HL-60 (cell line): Measurements from ENCODE around the gene TBX10.

Experiments
- CTCF ChIP-seq: IDR thresholded peaks from one replicate; pipeline ENCODE4 v1.5.1; 2011; ENCODE audit warnings: low read length, control low read depth, inconsistent platforms; ENCODE audit not compliant: insufficient read depth
- GABPA ChIP-seq: IDR thresholded peaks from 2 replicates; pipeline ENCODE4 v1.6.1; 2012; ENCODE audit warnings: low read depth
- POLR2AphosphoS5 ChIP-seq: IDR thresholded peaks from 2 replicates; pipeline ENCODE4 v1.6.1; 2012; ENCODE audit warnings: low read depth
- SPI1 ChIP-seq: IDR thresholded peaks from 2 replicates; pipeline ENCODE4 v1.6.1; 2012; ENCODE audit warnings: low read depth, mild to moderate bottlenecking, borderline replicate concordance
- TF ChIP-seq, protein P1 (sequence below): IDR thresholded peaks from 2 replicates; pipeline ENCODE4 v1.6.1; 2012; ENCODE audit warnings: low read depth; ENCODE audit not compliant: insufficient replicate concordance

DNA sequence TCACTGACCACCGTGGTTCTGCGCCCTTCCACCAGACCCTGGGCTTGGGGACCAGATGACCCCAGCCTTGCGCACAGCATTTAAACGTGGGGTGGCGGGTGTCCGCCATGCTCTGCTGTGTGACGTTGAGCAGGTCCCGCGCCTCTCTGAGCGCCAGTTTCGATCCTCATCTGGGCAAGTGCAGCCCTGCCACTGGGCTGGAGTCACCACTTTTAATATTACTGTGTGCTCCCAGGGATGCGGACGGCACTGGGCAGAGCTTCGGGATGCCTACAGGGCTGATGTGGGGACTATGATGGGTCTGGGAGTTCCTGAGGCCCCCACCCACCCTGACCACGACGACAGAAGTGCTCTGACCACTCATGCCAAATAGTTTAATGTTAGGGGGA lies 8.6 kb downstream of the TBX10 start:
- no peak for TF ChIP-seq CTCF
- TF ChIP-seq SPI1 = no peak
- no peak for TF ChIP-seq POLR2AphosphoS5
- no peak for TF ChIP-seq GABPA
- TF ChIP-seq, protein P1, sequence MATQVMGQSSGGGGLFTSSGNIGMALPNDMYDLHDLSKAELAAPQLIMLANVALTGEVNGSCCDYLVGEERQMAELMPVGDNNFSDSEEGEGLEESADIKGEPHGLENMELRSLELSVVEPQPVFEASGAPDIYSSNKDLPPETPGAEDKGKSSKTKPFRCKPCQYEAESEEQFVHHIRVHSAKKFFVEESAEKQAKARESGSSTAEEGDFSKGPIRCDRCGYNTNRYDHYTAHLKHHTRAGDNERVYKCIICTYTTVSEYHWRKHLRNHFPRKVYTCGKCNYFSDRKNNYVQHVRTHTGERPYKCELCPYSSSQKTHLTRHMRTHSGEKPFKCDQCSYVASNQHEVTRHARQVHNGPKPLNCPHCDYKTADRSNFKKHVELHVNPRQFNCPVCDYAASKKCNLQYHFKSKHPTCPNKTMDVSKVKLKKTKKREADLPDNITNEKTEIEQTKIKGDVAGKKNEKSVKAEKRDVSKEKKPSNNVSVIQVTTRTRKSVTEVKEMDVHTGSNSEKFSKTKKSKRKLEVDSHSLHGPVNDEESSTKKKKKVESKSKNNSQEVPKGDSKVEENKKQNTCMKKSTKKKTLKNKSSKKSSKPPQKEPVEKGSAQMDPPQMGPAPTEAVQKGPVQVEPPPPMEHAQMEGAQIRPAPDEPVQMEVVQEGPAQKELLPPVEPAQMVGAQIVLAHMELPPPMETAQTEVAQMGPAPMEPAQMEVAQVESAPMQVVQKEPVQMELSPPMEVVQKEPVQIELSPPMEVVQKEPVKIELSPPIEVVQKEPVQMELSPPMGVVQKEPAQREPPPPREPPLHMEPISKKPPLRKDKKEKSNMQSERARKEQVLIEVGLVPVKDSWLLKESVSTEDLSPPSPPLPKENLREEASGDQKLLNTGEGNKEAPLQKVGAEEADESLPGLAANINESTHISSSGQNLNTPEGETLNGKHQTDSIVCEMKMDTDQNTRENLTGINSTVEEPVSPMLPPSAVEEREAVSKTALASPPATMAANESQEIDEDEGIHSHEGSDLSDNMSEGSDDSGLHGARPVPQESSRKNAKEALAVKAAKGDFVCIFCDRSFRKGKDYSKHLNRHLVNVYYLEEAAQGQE = no peak
